Measurements from ENCODE around the gene LDB2.

DNA sequence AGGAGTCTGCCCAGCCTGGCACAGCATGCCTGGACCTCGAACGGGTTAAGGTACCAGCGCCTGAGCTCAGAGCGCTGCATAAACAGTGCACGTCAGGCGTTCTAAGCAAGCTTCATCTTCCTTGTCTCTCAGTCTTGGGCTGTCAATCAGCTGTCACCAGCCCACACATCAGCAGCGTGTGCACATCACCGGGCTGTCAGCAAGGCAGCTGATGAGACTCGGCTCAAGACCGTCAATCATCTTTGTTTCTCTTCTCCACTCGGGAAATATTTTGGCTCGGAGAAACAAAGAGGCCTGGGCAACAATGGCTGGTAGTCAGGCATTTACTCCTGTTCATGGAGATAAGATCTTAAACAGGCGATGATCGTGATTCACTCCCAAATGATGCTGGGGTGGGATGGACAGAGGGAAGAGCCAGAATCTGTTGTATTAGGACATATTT, 141.3 kb downstream of the LDB2 start:
- TF ChIP-seq POLR2A (IDR thresholded peaks at IDR 0.05; ENCODE audit: extremely low read depth, insufficient read length), result no peak
- TF ChIP-seq, protein P1, sequence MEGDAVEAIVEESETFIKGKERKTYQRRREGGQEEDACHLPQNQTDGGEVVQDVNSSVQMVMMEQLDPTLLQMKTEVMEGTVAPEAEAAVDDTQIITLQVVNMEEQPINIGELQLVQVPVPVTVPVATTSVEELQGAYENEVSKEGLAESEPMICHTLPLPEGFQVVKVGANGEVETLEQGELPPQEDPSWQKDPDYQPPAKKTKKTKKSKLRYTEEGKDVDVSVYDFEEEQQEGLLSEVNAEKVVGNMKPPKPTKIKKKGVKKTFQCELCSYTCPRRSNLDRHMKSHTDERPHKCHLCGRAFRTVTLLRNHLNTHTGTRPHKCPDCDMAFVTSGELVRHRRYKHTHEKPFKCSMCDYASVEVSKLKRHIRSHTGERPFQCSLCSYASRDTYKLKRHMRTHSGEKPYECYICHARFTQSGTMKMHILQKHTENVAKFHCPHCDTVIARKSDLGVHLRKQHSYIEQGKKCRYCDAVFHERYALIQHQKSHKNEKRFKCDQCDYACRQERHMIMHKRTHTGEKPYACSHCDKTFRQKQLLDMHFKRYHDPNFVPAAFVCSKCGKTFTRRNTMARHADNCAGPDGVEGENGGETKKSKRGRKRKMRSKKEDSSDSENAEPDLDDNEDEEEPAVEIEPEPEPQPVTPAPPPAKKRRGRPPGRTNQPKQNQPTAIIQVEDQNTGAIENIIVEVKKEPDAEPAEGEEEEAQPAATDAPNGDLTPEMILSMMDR (IDR thresholded peaks at IDR 0.05; ENCODE audit: low read depth, low read length), result no peak
